Keratinocyte (primary cell): ENCODE data around the gene RUNX1. TPM values are rescaled to one million over a fixed set of nuclear protein-coding genes. Genes with fewer than 3 reads are reported as not detected.

Experiments used
- DNase-seq: peaks from one replicate; pipeline ENCODE4 v3.0.0-alpha.2; 2011; ENCODE audit warnings: low read depth, missing footprints, low spot score
- FAIRE-seq: peaks from 2 replicates; lab custom pipeline; 2011; peaks lifted over from hg19 to GRCh38; lab: Jason Lieb, UNC
- H2AFZ ChIP-seq: 2 replicates; pipeline ENCODE4 v1.6.0; 2012; ENCODE audit warnings: low read length, control low read depth, inconsistent platforms; ENCODE audit not compliant: control insufficient read depth
- H3K27ac ChIP-seq: 2 replicates; pipeline ENCODE4 v1.5.1; 2011; ENCODE audit warnings: low read length; ENCODE audit not compliant: control insufficient read depth, insufficient read depth
- H3K27me3 ChIP-seq: 3 replicates; pipeline ENCODE4 v1.6.0; 2011; ENCODE audit warnings: low read length; ENCODE audit not compliant: control insufficient read depth, insufficient read depth; ENCODE audit errors: extremely low read depth
- H3K36me3 ChIP-seq, 2 experiments: 2 replicates in 1 of 2; 3 replicates in 1 of 2; pipeline ENCODE4 v1.5.1; 2011; ENCODE audit warnings: low read length in 2 of 2, mild to moderate bottlenecking in 1 of 2; ENCODE audit not compliant: control insufficient read depth in 2 of 2, insufficient read depth in 2 of 2; ENCODE audit errors: extremely low read depth in 1 of 2
- H3K4me1 ChIP-seq: 3 replicates; pipeline ENCODE4 v1.5.1; 2011; ENCODE audit warnings: low read length; ENCODE audit not compliant: control insufficient read depth, insufficient read depth; ENCODE audit errors: extremely low read depth
- H3K4me2 ChIP-seq: 3 replicates; pipeline ENCODE4 v1.6.0; 2011; ENCODE audit warnings: low read depth, low read length; ENCODE audit not compliant: control insufficient read depth, insufficient read depth; ENCODE audit errors: extremely low read depth
- H3K4me3 ChIP-seq, 3 experiments: fragments of 200-600 bp in 1 of 3; sonication (generic) in 1 of 3; 2 replicates in 2 of 3; 3 replicates in 1 of 3; pipeline ENCODE4 v1.5.1; 2011 to 2016; ENCODE audit warnings: low read length in 3 of 3, mild to moderate bottlenecking in 3 of 3, control low read depth in 2 of 3, inconsistent platforms in 1 of 3, low read depth in 1 of 3, mixed read lengths in 1 of 3, mixed run types in 1 of 3, moderate library complexity in 1 of 3; ENCODE audit not compliant: control insufficient read depth in 2 of 3, insufficient read depth in 2 of 3; ENCODE audit errors: extremely low read depth in 1 of 3
- H3K79me2 ChIP-seq: 2 replicates; pipeline ENCODE4 v1.6.0; 2012; ENCODE audit warnings: low read length; ENCODE audit not compliant: control insufficient read depth, insufficient read depth
- H3K9ac ChIP-seq: 3 replicates; pipeline ENCODE4 v1.6.0; 2011; ENCODE audit warnings: low read length; ENCODE audit not compliant: control insufficient read depth, insufficient read depth; ENCODE audit errors: extremely low read depth
- H3K9me1 ChIP-seq: 3 replicates; pipeline ENCODE4 v1.6.0; 2011; ENCODE audit warnings: low read length; ENCODE audit not compliant: control insufficient read depth, insufficient read depth; ENCODE audit errors: extremely low read depth
- H3K9me3 ChIP-seq: 2 replicates; pipeline ENCODE4 v1.5.1; 2012; ENCODE audit warnings: low read depth, low read length; ENCODE audit not compliant: control insufficient read depth
- H4K20me1 ChIP-seq: 3 replicates; pipeline ENCODE4 v1.6.0; 2011; ENCODE audit warnings: low read length; ENCODE audit not compliant: control insufficient read depth, insufficient read depth; ENCODE audit errors: extremely low read depth
- CTCF ChIP-seq, 3 experiments: IDR thresholded peaks in 1 of 3; conservative IDR thresholded peaks in 1 of 3; optimal IDR thresholded peaks in 1 of 3; 2 replicates in 2 of 3; 3 replicates in 1 of 3; pipeline versions ENCODE3 to v1.5.1; 2011; ENCODE audit warnings: low read length in 3 of 3, mild to moderate bottlenecking in 3 of 3, moderate library complexity in 2 of 3, control low read depth in 1 of 3, inconsistent platforms in 1 of 3; ENCODE audit not compliant: insufficient read depth in 2 of 3; ENCODE audit errors: extremely low read depth in 1 of 3
- EZH2 ChIP-seq: IDR thresholded peaks from one replicate; pipeline ENCODE4 v1.6.1; 2012; ENCODE audit warnings: inconsistent platforms, mild to moderate bottlenecking, low read length, moderate library complexity
- dilution Hi-C: fragments of 300-500 bp; cut with MboI; formaldehyde crosslinking; loops from one replicate; pipeline ENCODE4 v1.7.0; 2020; ENCODE audit warnings: low sequenced_read_pairs; ENCODE audit not compliant: extremely low pct_ligation_motif_present
- polyA plus RNA-seq, 5 experiments: library from polyadenylated mRNA; depleted of rRNA in 3 of 5; stranded (reverse) in 3 of 5; stranded (forward) in 1 of 5; unstranded in 1 of 5; fragments of >200 nt; gene quantifications; 1 replicate in 1 of 5; 2 replicates in 3 of 5; 3 replicates in 1 of 5; pipeline versions ENCODE4 v1.2.1 to v1.2.3, GENCODE V29; 2011 to 2012; ENCODE audit warnings: missing spikeins in 2 of 5, low read depth in 1 of 5, low replicate concordance in 1 of 5

Gene RUNX1
- polyA plus RNA-seq, 1 donor (not counting 4 experiments of a cell fraction or from before 2014, with no cell fraction given) = 44.9 TPM

- Histone ChIP-seq H3K36me3 (no peaks in the 10 kb centered on the region), H3K4me1 (peaks cover 27% of the 10 kb centered on the region), H4K20me1 (no peaks in the 10 kb centered on the region), H3K79me2 (no peaks in the 10 kb centered on the region), H3K27me3 (no peaks in the 10 kb centered on the region), H3K4me3 (no peak overlapping the region), H3K27ac (peak overlapping the region; percentile 79), H3K9ac (peak overlapping the region; percentile 51), H3K9me1 (no peaks in the 10 kb centered on the region), H3K4me2 (peak overlapping the region; percentile 63), H3K9me3 (peaks cover 6% of the 10 kb centered on the region), H2AFZ (no peak overlapping the region)
- FAIRE-seq = peak; percentile 99
- dilution Hi-C loops = no loop called here
- TF ChIP-seq CTCF (optimal IDR thresholded peaks at IDR 0.05 in 1 of 3, IDR thresholded peaks at IDR 0.05 in 1 of 3, conservative IDR thresholded peaks at IDR 0.05 in 1 of 3; ENCODE audit: extremely low read depth in 1 of 3, insufficient read depth in 2 of 3, low read length in 3 of 3) = no peak
- TF ChIP-seq EZH2 = no peak
- peak; percentile 57 for DNase-seq
Observed at GRCh38 chr21:35086357-35086756, 37.3 kb upstream of the RUNX1 start.

- Histone ChIP-seq H2AFZ (no peak overlapping the region), H3K9ac (no peak overlapping the region), H3K79me2 (no peaks in the 10 kb centered on the region), H3K27ac (peak overlapping the region; percentile 79), H3K36me3 (no peaks in the 10 kb centered on the region), H3K9me3 (peaks cover 6% of the 10 kb centered on the region), H3K27me3 (no peaks in the 10 kb centered on the region), H3K4me3 (no peak overlapping the region), H3K4me1 (peaks cover 39% of the 10 kb centered on the region), H3K4me2 (peak overlapping the region; percentile 13), H3K9me1 (no peaks in the 10 kb centered on the region), H4K20me1 (no peaks in the 10 kb centered on the region)
- FAIRE-seq = peak; percentile 68
- DNase-seq = peak; percentile 61
- TF ChIP-seq EZH2 (no peak), CTCF (optimal IDR thresholded peaks at IDR 0.05 in 1 of 3, IDR thresholded peaks at IDR 0.05 in 1 of 3, conservative IDR thresholded peaks at IDR 0.05 in 1 of 3; ENCODE audit: extremely low read depth in 1 of 3, insufficient read depth in 2 of 3, low read length in 3 of 3) (no peak)
- dilution Hi-C loops = no loop called here
Observed at GRCh38 chr21:35084869-35085268, 35.8 kb upstream of the RUNX1 start.
